Measurements from ENCODE around the gene LRFN4.

The LRFN4 gene

DNA sequence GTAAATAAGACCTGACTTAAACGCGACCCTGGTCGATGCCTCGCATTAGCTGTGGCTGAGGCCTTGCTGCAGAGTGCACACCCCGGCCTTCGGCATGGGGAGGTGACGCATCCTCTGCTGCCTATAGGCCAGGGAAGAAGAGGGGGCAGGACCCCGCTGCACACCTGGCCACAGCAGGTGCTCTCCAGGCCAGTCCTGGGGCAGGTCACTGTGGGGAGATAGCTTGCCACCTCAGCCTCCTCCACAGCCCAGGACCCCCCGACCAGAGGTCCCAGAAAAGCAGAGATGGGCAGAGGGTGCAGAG, 12.7 kb downstream of the LRFN4 start:
- Mint-ChIP-seq H3K9me3 (no peaks in the 10 kb centered on the region), H3K36me3 (ENCODE audit: low read depth) (peaks cover 3% of the 10 kb centered on the region), H3K27me3 (ENCODE audit: low read depth) (no peaks in the 10 kb centered on the region), H3K4me3 (no peak overlapping the region), H3K4me1 (peaks cover 26% of the 10 kb centered on the region), H3K27ac (peak overlapping the region in 1 of 3 experiments; percentile 23)
- TF ChIP-seq, protein P1, sequence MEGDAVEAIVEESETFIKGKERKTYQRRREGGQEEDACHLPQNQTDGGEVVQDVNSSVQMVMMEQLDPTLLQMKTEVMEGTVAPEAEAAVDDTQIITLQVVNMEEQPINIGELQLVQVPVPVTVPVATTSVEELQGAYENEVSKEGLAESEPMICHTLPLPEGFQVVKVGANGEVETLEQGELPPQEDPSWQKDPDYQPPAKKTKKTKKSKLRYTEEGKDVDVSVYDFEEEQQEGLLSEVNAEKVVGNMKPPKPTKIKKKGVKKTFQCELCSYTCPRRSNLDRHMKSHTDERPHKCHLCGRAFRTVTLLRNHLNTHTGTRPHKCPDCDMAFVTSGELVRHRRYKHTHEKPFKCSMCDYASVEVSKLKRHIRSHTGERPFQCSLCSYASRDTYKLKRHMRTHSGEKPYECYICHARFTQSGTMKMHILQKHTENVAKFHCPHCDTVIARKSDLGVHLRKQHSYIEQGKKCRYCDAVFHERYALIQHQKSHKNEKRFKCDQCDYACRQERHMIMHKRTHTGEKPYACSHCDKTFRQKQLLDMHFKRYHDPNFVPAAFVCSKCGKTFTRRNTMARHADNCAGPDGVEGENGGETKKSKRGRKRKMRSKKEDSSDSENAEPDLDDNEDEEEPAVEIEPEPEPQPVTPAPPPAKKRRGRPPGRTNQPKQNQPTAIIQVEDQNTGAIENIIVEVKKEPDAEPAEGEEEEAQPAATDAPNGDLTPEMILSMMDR (IDR thresholded peaks at IDR 0.05; ENCODE audit: unreplicated experiment in 3 of 3) = no peak

DNA sequence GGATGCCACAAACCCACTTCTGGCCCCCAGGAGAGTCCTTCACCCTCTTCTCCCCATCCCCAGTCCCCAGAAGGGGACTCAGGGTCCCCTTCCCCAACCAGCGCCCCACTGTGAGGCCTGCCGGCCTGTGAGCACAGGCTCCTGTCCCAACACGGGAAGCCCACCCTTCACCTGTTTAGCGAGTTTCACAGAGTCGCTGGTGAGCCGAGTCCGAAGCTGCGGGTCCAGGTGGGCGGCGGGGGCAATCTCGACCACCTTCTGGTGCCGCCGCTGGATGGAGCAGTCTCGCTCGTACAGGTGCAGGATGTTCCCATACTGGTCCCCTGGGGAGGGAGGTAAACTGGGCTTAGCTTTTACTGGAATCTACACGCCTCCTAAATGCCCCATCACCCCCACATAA, 13.3 kb downstream of the LRFN4 start:
- Mint-ChIP-seq H3K27me3 (ENCODE audit: low read depth) (no peaks in the 10 kb centered on the region), H3K36me3 (ENCODE audit: low read depth) (peaks cover 3% of the 10 kb centered on the region), H3K4me1 (peaks cover 26% of the 10 kb centered on the region), H3K4me3 (no peak overlapping the region), H3K9me3 (no peaks in the 10 kb centered on the region), H3K27ac (no peak overlapping the region)
- TF ChIP-seq, protein P1 (IDR thresholded peaks at IDR 0.05; ENCODE audit: unreplicated experiment in 3 of 3) = no peak

DNA sequence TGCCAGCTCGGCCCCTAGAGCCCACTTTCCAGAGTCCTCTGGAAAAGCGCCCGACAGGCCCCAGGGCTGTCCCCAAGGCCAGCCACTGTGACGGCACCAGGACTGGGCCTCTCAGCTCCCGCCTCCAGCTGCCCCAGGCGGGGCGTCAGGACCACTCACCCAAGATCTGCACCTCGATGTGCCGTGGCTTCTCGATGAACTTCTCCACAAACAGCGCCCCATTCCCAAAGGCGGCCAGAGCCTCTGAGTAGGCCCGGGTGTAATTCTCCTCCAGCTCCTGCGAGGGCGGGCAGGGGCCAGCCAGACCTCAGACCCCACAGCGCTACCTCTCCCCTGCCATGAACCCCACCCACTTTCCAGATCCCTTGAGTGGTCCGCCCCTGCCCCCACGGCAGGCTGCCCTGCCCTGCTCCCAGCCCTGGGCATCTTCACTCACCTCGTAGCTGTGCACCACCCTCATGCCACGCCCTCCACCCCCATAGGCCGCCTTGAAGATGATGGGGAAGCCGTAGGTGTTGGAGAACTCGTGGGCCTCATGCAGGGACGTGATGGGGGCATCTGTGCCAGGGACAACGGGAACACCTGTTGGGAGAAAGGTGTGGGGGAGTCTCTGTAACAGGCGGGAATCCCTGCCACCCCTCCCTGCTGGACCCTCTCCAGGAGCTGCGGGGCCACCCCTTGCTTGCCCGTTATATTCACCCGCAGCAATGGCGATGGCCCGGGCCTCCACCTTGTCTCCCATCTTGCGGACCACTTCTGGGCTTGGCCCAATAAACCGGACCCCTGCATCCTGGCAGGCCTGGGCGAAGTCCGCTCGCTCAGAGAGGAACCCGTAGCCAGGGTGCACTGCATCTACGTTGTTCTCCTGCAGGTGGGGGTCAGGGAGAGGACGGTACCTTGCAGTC, 14.0 kb downstream of the LRFN4 start:
- H3K9me3 Mint-ChIP-seq = no peaks in the 10 kb centered on the region
- H3K27me3 Mint-ChIP-seq (ENCODE audit: low read depth) = no peaks in the 10 kb centered on the region
- peaks cover 31% of the 10 kb centered on the region for H3K4me1 Mint-ChIP-seq
- no peak overlapping the region for H3K4me3 Mint-ChIP-seq
- H3K36me3 Mint-ChIP-seq (ENCODE audit: low read depth) = peaks cover 3% of the 10 kb centered on the region
- H3K27ac Mint-ChIP-seq = no peak overlapping the region
- TF ChIP-seq, protein P1 (IDR thresholded peaks at IDR 0.05; ENCODE audit: unreplicated experiment in 3 of 3) = no peak

DNA sequence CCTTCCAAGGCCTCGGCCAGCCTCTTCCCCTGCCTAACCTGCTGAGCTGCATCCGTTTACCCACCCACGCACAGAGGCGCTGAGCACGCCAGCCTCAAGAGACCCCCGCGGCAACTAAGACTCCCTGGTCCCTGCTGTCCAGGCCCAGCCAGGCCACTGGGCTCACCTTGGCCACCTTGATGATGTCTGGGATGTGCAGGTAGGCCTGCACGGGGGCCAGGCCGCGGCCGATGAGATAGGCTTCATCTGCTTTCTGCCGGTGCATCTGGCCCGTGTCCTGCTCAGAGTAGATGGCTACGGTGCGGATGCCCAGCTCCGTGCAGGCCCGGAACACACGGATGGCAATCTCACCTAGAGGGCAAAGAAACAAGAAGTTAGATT, 14.6 kb downstream of the LRFN4 start:
- Mint-ChIP-seq H3K4me3 (no peak overlapping the region), H3K27me3 (ENCODE audit: low read depth) (no peaks in the 10 kb centered on the region), H3K27ac (no peak overlapping the region), H3K9me3 (no peaks in the 10 kb centered on the region), H3K4me1 (peaks cover 35% of the 10 kb centered on the region), H3K36me3 (ENCODE audit: low read depth) (peaks cover 3% of the 10 kb centered on the region)
- TF ChIP-seq, protein P1 (IDR thresholded peaks at IDR 0.05; ENCODE audit: unreplicated experiment in 3 of 3) = no peak

DNA sequence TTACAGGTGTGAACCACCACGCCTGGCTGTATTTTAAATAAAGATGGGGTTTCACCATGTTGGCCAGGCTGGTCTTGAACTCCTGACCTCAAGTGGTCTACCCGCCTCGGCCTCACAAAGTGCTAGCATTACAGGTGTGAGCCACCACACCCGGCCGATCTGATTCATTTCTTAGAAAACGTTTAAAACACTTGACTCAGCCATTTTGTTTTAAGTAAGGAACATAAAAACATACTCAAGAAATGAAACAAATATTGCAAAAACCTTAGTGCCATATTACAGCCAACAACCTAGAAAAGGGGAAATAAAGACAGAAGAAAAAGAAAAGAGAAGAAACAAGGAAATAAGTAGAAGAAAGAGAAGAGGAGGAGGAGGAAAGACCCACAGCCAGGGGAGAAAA, 17.4 kb downstream of the LRFN4 start:
- H3K4me1 Mint-ChIP-seq = peaks cover 50% of the 10 kb centered on the region
- no peaks in the 10 kb centered on the region for H3K36me3 Mint-ChIP-seq (ENCODE audit: low read depth)
- TF ChIP-seq, protein P1 (IDR thresholded peaks at IDR 0.05; ENCODE audit: unreplicated experiment in 3 of 3) = no peak
- no peaks in the 10 kb centered on the region for H3K27me3 Mint-ChIP-seq (ENCODE audit: low read depth)
- no peak overlapping the region for H3K4me3 Mint-ChIP-seq
- peak overlapping the region in 1 of 3 experiments; percentile 42 for H3K27ac Mint-ChIP-seq
- no peaks in the 10 kb centered on the region for H3K9me3 Mint-ChIP-seq

DNA sequence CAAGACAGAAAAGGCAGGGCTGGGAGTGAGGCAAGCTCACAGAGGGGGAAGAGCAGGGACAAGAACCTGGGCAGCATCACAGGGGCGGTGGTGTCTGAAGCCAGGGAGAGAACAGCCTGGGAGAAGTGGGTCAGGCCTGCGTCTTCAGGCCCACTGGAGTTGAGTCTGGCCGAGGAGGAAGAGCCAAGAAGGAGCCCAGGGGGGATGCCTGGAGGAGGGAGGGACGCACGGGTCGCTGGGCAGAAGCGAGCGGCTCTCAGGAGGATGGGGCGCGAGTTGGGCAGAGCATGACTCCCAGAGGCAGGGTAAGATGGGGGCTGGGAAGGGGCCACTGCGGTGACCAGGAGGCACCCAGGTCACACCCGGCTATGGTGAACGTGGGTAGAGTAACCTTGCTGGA, 18.5 kb downstream of the LRFN4 start:
- TF ChIP-seq, protein P1 (IDR thresholded peaks at IDR 0.05; ENCODE audit: unreplicated experiment in 3 of 3) = no peak

More for the DNA sequence above, 18.5 kb downstream of the LRFN4 start:
- no peak overlapping the region for H3K4me3 Mint-ChIP-seq
- peak overlapping the region in 2 of 3 experiments; percentile 42 to 54 for H3K27ac Mint-ChIP-seq
- no peaks in the 10 kb centered on the region for H3K27me3 Mint-ChIP-seq (ENCODE audit: low read depth)
- no peaks in the 10 kb centered on the region for H3K9me3 Mint-ChIP-seq
- peaks cover 61% of the 10 kb centered on the region for H3K4me1 Mint-ChIP-seq
- no peaks in the 10 kb centered on the region for H3K36me3 Mint-ChIP-seq (ENCODE audit: low read depth)

Data from nephron (organoid).